Liver (tissue), 3 donors: Measurements from ENCODE around the gene SLC12A8.

Source experiments
- EGR1 ChIP-seq, 2 donors: IDR thresholded peaks; 2 replicates each; pipeline ENCODE4 v1.6.1; 2016 to 2018; ENCODE audit warnings: antibody characterized with exemption in 2 of 2, low read depth in 2 of 2
- FOXA1 ChIP-seq: IDR thresholded peaks from 2 replicates; pipeline ENCODE4 v1.6.1; 2016; ENCODE audit warnings: antibody characterized with exemption
- GABPA ChIP-seq, 2 donors: IDR thresholded peaks in 1 of 2; conservative IDR thresholded peaks in 1 of 2; 2 replicates each; pipeline ENCODE4 v1.6.1; 2016; ENCODE audit warnings: antibody characterized with exemption in 2 of 2, mild to moderate bottlenecking in 1 of 2, moderate library complexity in 1 of 2
- HNF4A ChIP-seq, 2 donors: conservative IDR thresholded peaks; 2 replicates each; pipeline ENCODE4 v1.6.1; 2016; ENCODE audit warnings: antibody characterized with exemption in 2 of 2, mild to moderate bottlenecking in 2 of 2
- HNF4G ChIP-seq: IDR thresholded peaks from 2 replicates; pipeline ENCODE4 v1.6.1; 2016; ENCODE audit warnings: antibody characterized with exemption
- JUND ChIP-seq, 2 donors: IDR thresholded peaks; 2 replicates each; pipeline ENCODE4 v1.6.1; 2016; ENCODE audit warnings: antibody characterized with exemption in 2 of 2
- MAX ChIP-seq: IDR thresholded peaks from 2 replicates; pipeline ENCODE4 v1.6.1; 2016; ENCODE audit warnings: antibody characterized with exemption
- RAD21 ChIP-seq, 2 donors: IDR thresholded peaks; 2 replicates each; pipeline ENCODE4 v1.6.1; 2016; ENCODE audit warnings: antibody characterized with exemption in 2 of 2, mild to moderate bottlenecking in 2 of 2
- RXRA ChIP-seq, 2 donors: IDR thresholded peaks; 2 replicates each; pipeline ENCODE4 v1.6.1; 2017 to 2018; ENCODE audit warnings: antibody characterized with exemption in 2 of 2, mild to moderate bottlenecking in 1 of 2
- TAF1 ChIP-seq: conservative IDR thresholded peaks from 2 replicates; pipeline ENCODE4 v1.6.1; 2016; ENCODE audit warnings: antibody characterized with exemption, mild to moderate bottlenecking
- YY1 ChIP-seq: IDR thresholded peaks from 2 replicates; pipeline ENCODE4 v1.6.1; 2016; ENCODE audit warnings: antibody characterized with exemption, mild to moderate bottlenecking
- TF ChIP-seq, protein P1 (sequence below): fragments of 150-350 bp; IDR thresholded peaks from 2 replicates; pipeline ENCODE4 v1.5.1; 2017; ENCODE audit warnings: improper control_type of control experiment, low read depth, low read length; ENCODE audit not compliant: missing input control
- TF ChIP-seq, protein P2 (sequence below): IDR thresholded peaks from 2 replicates; pipeline ENCODE4 v1.6.1; 2016; ENCODE audit warnings: antibody characterized with exemption, mild to moderate bottlenecking
- TF ChIP-seq, protein P3 (sequence below): IDR thresholded peaks from 2 replicates; pipeline ENCODE4 v1.6.1; 2016; ENCODE audit warnings: antibody characterized with exemption
- donor health status: healthy.
- donor health status: healthy.

DNA sequence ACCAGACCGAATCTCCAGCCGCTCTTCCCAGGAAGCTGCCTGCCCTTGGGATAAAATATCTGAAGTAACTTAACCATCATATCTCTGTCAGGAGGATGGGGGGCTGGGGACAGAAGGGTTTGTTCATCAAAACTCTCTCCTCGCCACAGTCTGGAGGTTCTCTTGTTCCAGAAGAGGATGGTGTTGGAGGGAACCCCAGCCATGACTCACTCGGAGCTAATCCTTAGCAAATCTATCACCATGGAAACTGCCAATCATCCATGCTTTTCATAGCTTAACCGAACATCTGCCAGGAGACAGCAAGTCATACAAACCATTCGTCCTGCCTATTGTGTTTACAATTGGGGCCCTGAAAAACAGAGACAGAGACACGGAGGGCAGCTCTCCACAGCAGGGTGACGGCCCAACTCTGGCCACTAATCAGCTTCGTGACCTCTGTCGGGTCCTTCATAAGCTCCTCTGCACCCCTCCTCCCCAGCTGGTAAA lies 83.0 kb downstream of the SLC12A8 start:
- TF ChIP-seq, protein P1, sequence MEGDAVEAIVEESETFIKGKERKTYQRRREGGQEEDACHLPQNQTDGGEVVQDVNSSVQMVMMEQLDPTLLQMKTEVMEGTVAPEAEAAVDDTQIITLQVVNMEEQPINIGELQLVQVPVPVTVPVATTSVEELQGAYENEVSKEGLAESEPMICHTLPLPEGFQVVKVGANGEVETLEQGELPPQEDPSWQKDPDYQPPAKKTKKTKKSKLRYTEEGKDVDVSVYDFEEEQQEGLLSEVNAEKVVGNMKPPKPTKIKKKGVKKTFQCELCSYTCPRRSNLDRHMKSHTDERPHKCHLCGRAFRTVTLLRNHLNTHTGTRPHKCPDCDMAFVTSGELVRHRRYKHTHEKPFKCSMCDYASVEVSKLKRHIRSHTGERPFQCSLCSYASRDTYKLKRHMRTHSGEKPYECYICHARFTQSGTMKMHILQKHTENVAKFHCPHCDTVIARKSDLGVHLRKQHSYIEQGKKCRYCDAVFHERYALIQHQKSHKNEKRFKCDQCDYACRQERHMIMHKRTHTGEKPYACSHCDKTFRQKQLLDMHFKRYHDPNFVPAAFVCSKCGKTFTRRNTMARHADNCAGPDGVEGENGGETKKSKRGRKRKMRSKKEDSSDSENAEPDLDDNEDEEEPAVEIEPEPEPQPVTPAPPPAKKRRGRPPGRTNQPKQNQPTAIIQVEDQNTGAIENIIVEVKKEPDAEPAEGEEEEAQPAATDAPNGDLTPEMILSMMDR, result no peak
- TF ChIP-seq HNF4A (conservative IDR thresholded peaks at IDR 0.05) (no peak), JUND (IDR thresholded peaks at IDR 0.05) (no peak), EGR1 (IDR thresholded peaks at IDR 0.05; ENCODE audit: low read depth in 2 of 2) (no peak), TAF1 (no peak), YY1 (no peak), MAX (no peak), FOXA1 (no peak), HNF4G (no peak), GABPA (IDR thresholded peaks at IDR 0.05 in 1 of 2, conservative IDR thresholded peaks at IDR 0.05 in 1 of 2) (no peak), RXRA (IDR thresholded peaks at IDR 0.05) (no peak), RAD21 (IDR thresholded peaks at IDR 0.05) (no peak)
- TF ChIP-seq, protein P2, sequence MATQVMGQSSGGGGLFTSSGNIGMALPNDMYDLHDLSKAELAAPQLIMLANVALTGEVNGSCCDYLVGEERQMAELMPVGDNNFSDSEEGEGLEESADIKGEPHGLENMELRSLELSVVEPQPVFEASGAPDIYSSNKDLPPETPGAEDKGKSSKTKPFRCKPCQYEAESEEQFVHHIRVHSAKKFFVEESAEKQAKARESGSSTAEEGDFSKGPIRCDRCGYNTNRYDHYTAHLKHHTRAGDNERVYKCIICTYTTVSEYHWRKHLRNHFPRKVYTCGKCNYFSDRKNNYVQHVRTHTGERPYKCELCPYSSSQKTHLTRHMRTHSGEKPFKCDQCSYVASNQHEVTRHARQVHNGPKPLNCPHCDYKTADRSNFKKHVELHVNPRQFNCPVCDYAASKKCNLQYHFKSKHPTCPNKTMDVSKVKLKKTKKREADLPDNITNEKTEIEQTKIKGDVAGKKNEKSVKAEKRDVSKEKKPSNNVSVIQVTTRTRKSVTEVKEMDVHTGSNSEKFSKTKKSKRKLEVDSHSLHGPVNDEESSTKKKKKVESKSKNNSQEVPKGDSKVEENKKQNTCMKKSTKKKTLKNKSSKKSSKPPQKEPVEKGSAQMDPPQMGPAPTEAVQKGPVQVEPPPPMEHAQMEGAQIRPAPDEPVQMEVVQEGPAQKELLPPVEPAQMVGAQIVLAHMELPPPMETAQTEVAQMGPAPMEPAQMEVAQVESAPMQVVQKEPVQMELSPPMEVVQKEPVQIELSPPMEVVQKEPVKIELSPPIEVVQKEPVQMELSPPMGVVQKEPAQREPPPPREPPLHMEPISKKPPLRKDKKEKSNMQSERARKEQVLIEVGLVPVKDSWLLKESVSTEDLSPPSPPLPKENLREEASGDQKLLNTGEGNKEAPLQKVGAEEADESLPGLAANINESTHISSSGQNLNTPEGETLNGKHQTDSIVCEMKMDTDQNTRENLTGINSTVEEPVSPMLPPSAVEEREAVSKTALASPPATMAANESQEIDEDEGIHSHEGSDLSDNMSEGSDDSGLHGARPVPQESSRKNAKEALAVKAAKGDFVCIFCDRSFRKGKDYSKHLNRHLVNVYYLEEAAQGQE, result no peak
- TF ChIP-seq, protein P3, sequence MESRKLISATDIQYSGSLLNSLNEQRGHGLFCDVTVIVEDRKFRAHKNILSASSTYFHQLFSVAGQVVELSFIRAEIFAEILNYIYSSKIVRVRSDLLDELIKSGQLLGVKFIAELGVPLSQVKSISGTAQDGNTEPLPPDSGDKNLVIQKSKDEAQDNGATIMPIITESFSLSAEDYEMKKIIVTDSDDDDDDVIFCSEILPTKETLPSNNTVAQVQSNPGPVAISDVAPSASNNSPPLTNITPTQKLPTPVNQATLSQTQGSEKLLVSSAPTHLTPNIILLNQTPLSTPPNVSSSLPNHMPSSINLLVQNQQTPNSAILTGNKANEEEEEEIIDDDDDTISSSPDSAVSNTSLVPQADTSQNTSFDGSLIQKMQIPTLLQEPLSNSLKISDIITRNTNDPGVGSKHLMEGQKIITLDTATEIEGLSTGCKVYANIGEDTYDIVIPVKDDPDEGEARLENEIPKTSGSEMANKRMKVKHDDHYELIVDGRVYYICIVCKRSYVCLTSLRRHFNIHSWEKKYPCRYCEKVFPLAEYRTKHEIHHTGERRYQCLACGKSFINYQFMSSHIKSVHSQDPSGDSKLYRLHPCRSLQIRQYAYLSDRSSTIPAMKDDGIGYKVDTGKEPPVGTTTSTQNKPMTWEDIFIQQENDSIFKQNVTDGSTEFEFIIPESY, result no peak
